HUES48 (cell line): ENCODE results near the gene TNFRSF25.
A peak's percentile ranks its signal among the peaks of the same experiment; 100 is the strongest.

Experiments
- H3K27ac ChIP-seq: one replicate; pipeline ENCODE4 v1.7.0; 2013; ENCODE audit warnings: low read depth, low read length, inconsistent platforms
- H3K27me3 ChIP-seq: 2 replicates; pipeline ENCODE4 v1.6.1; 2013; ENCODE audit warnings: mild to moderate bottlenecking, low read length; ENCODE audit not compliant: control insufficient read depth, insufficient read depth
- H3K36me3 ChIP-seq: 2 replicates; pipeline ENCODE4 v1.6.1; 2013; ENCODE audit warnings: low read length; ENCODE audit not compliant: control insufficient read depth, insufficient read depth
- H3K4me1 ChIP-seq: 2 replicates; pipeline ENCODE4 v1.6.1; 2013; ENCODE audit warnings: mild to moderate bottlenecking, low read length; ENCODE audit not compliant: control insufficient read depth, insufficient read depth
- H3K4me3 ChIP-seq: 2 replicates; pipeline ENCODE4 v1.5.1; 2013; ENCODE audit warnings: mild to moderate bottlenecking, low read depth, low read length
- H3K9ac ChIP-seq: 2 replicates; pipeline ENCODE4 v1.6.1; 2013; ENCODE audit warnings: mild to moderate bottlenecking, low read depth, low read length, moderate library complexity
- H3K9me3 ChIP-seq: 2 replicates; pipeline ENCODE4 v1.6.1; 2013; ENCODE audit warnings: low read length; ENCODE audit not compliant: control insufficient read depth, insufficient read depth

TNFRSF25 gene

GRCh38 chr1:6500544-6501278, 34.7 kb upstream of the TNFRSF25 start:
- Histone ChIP-seq H3K9ac (no peak overlapping the region), H3K9me3 (no peaks in the 10 kb centered on the region), H3K36me3 (no peaks in the 10 kb centered on the region), H3K4me1 (peaks cover 9% of the 10 kb centered on the region), H3K27ac (no peak overlapping the region), H3K27me3 (peaks cover 28% of the 10 kb centered on the region), H3K4me3 (no peak overlapping the region)

GRCh38 chr1:6499296-6499695, 33.3 kb upstream of the TNFRSF25 start:
- Histone ChIP-seq H3K9me3 (no peaks in the 10 kb centered on the region), H3K27me3 (peaks cover 29% of the 10 kb centered on the region), H3K36me3 (no peaks in the 10 kb centered on the region), H3K4me3 (no peak overlapping the region), H3K4me1 (peaks cover 11% of the 10 kb centered on the region), H3K27ac (no peak overlapping the region), H3K9ac (no peak overlapping the region)

GRCh38 chr1:6498576-6499111, 32.7 kb upstream of the TNFRSF25 start:
- H3K27ac ChIP-seq, result no peak overlapping the region
- peaks cover 29% of the 10 kb centered on the region for H3K27me3 ChIP-seq
- H3K9me3 ChIP-seq, result no peaks in the 10 kb centered on the region
- no peaks in the 10 kb centered on the region for H3K36me3 ChIP-seq
- no peak overlapping the region for H3K9ac ChIP-seq
- H3K4me1 ChIP-seq, result peaks cover 11% of the 10 kb centered on the region
- H3K4me3 ChIP-seq, result no peak overlapping the region

- Histone ChIP-seq H3K4me1 (peaks cover 11% of the 10 kb centered on the region), H3K9me3 (no peaks in the 10 kb centered on the region), H3K27me3 (peaks cover 29% of the 10 kb centered on the region), H3K4me3 (peak overlapping the region; percentile 66), H3K27ac (no peak overlapping the region), H3K9ac (no peak overlapping the region), H3K36me3 (no peaks in the 10 kb centered on the region)
Measured at GRCh38 chr1:6497867-6498575, 32.0 kb upstream of the TNFRSF25 start.

GRCh38 chr1:6497215-6497866, 31.4 kb upstream of the TNFRSF25 start:
- no peaks in the 10 kb centered on the region for H3K9me3 ChIP-seq
- H3K4me3 ChIP-seq, result peak overlapping the region; percentile 66
- no peak overlapping the region for H3K27ac ChIP-seq
- H3K9ac ChIP-seq, result no peak overlapping the region
- no peaks in the 10 kb centered on the region for H3K36me3 ChIP-seq
- H3K4me1 ChIP-seq, result peaks cover 11% of the 10 kb centered on the region
- peaks cover 29% of the 10 kb centered on the region for H3K27me3 ChIP-seq

- Histone ChIP-seq H3K4me3 (peak overlapping the region; percentile 63), H3K36me3 (no peaks in the 10 kb centered on the region), H3K9ac (no peak overlapping the region), H3K27ac (no peak overlapping the region), H3K9me3 (no peaks in the 10 kb centered on the region), H3K27me3 (peaks cover 29% of the 10 kb centered on the region), H3K4me1 (peaks cover 11% of the 10 kb centered on the region)
Measured at GRCh38 chr1:6496890-6497214, 30.9 kb upstream of the TNFRSF25 start.

GRCh38 chr1:6496365-6496721, 30.4 kb upstream of the TNFRSF25 start:
- Histone ChIP-seq H3K9ac (no peak overlapping the region), H3K36me3 (no peaks in the 10 kb centered on the region), H3K4me1 (peaks cover 16% of the 10 kb centered on the region), H3K27ac (no peak overlapping the region), H3K4me3 (peak overlapping the region; percentile 63), H3K27me3 (peaks cover 29% of the 10 kb centered on the region), H3K9me3 (no peaks in the 10 kb centered on the region)

GRCh38 chr1:6495540-6496364, 29.8 kb upstream of the TNFRSF25 start:
- Histone ChIP-seq H3K4me3 (peak overlapping the region; percentile 63), H3K27ac (no peak overlapping the region), H3K9me3 (no peaks in the 10 kb centered on the region), H3K27me3 (peaks cover 29% of the 10 kb centered on the region), H3K36me3 (no peaks in the 10 kb centered on the region), H3K9ac (no peak overlapping the region), H3K4me1 (peaks cover 20% of the 10 kb centered on the region)

GRCh38 chr1:6495041-6495441, 29.1 kb upstream of the TNFRSF25 start:
- H3K36me3 ChIP-seq, result no peaks in the 10 kb centered on the region
- H3K9me3 ChIP-seq, result no peaks in the 10 kb centered on the region
- H3K9ac ChIP-seq, result no peak overlapping the region
- no peak overlapping the region for H3K4me3 ChIP-seq
- H3K4me1 ChIP-seq, result peaks cover 20% of the 10 kb centered on the region
- H3K27ac ChIP-seq, result no peak overlapping the region
- peaks cover 29% of the 10 kb centered on the region for H3K27me3 ChIP-seq

- Histone ChIP-seq H3K9ac (no peak overlapping the region), H3K36me3 (no peaks in the 10 kb centered on the region), H3K4me1 (peaks cover 20% of the 10 kb centered on the region), H3K4me3 (no peak overlapping the region), H3K9me3 (no peaks in the 10 kb centered on the region), H3K27me3 (peaks cover 29% of the 10 kb centered on the region), H3K27ac (no peak overlapping the region)
Measured at GRCh38 chr1:6494627-6495026, 28.7 kb upstream of the TNFRSF25 start.
